ENCODE measurements around the gene MAG. TPM values are rescaled to one million over a fixed set of nuclear protein-coding genes. Genes with fewer than 3 reads are reported as not detected.

The MAG gene
- total and polyA plus RNA-seq, 2 of the 13 experiments (the other 11 are each of a cell fraction or from before 2014, with no cell fraction given), result 0.20 to 1.3 TPM

- POLR2A ChIA-PET, result interaction anchor here (1.0 to 3.2 kb wide), 3 partner anchors 11 to 86 kb away, joined by 3 to 19 read pairs (median 3); no protein-coding TSS in a partner anchor
- no TSS peak for BruUV-seq (replicated peaks)
- Histone ChIP-seq H3K27ac (ENCODE audit: extremely low read length, insufficient read depth, low read length) (peak overlapping the region; percentile 69), H3K4me3 (replicated peaks in 1 of 3; ENCODE audit: insufficient read depth in 1 of 3, low read depth in 2 of 3, low read length in 3 of 3) (peak overlapping the region; percentile 76 to 97 (median 79); a peak in 5 of 6 replicates), H3K4me2 (ENCODE audit: low read depth, low read length) (peak overlapping the region; percentile 68), H4K20me1 (ENCODE audit: insufficient read depth, low read length) (no peaks in the 10 kb centered on the region), H3K9me3 (ENCODE audit: low read length) (no peaks in the 10 kb centered on the region), H3K9ac (ENCODE audit: insufficient read depth, low read depth, low read length) (peak overlapping the region; percentile 79), H3K36me3 (replicated peaks in 1 of 2; ENCODE audit: control insufficient read depth in 1 of 2, insufficient read depth in 2 of 2, low read length in 2 of 2) (peaks cover 21 to 48% of the 10 kb centered on the region in 2 experiments), H2AFZ (ENCODE audit: low read length) (no peak overlapping the region), H3K4me1 (ENCODE audit: insufficient read depth, low read length) (peaks cover 20% of the 10 kb centered on the region), H3K27me3 (ENCODE audit: control insufficient read depth in 1 of 2, insufficient read depth in 2 of 2, low read length in 2 of 2) (no peaks in the 10 kb centered on the region), H3K79me2 (ENCODE audit: insufficient read depth, low read length) (peaks cover 18% of the 10 kb centered on the region)
- FAIRE-seq (no peak), DNase-seq (ENCODE audit: low spot score) (no peak), ATAC-seq (peak; percentile 7; the same call in 2 of the 3 replicates)
- in situ Hi-C loops (cut with HindIII; ENCODE audit: extremely low pct_ligation_motif_present, low pct_unique_long_range_greater_than_20kb) (no loop called here), intact Hi-C loops (cut with micrococcal nuclease; ENCODE audit: unreplicated experiment) (loop anchor here (5.0 kb wide), 1 partner anchor 191 kb away; no protein-coding TSS in a partner anchor)
- CTCF ChIA-PET (ENCODE audit: low intra/inter-chr PET ratio, low total read pairs), result no interaction called here
- 43% methylated on average over 8 of the region's 39 CpGs for WGBS (ENCODE audit: low lambda C conversion rate)
- TF ChIP-seq MXD3 (CRISPR knock-in tag; IDR thresholded peaks at IDR 0.05) (0 out of 2 replicates have a peak, but pooled peaks have one; percentile 18), ZNF768 (CRISPR knock-in tag; IDR thresholded peaks at IDR 0.05) (0 out of 2 replicates have a peak, but pooled peaks have one; percentile 12), ZBTB33 (CRISPR knock-in tag; IDR thresholded peaks at IDR 0.05) (peak; percentile 64; the same call in 1 of the 2 replicates), SP4 (CRISPR knock-in tag; IDR thresholded peaks at IDR 0.05) (peak; percentile 14; the same call in 1 of the 2 replicates), RNF2 (conservative IDR thresholded peaks at IDR 0.05; ENCODE audit: low read depth) (no peak), TAF15 (IDR thresholded peaks at IDR 0.05; ENCODE audit: low read depth, low read length, poor library complexity, severe bottlenecking) (no peak), RBM39 (IDR thresholded peaks at IDR 0.05; ENCODE audit: low read depth, low read length, poor library complexity, severe bottlenecking) (peak; percentile 55), ZNF687 (CRISPR knock-in tag; IDR thresholded peaks at IDR 0.05) (peak; percentile 71), HNRNPLL (IDR thresholded peaks at IDR 0.05; ENCODE audit: low read depth, low read length, poor library complexity, severe bottlenecking) (peak; percentile 7), HHEX (CRISPR knock-in tag; IDR thresholded peaks at IDR 0.05) (no peak), ZBTB38 (CRISPR knock-in tag; IDR thresholded peaks at IDR 0.05) (peak; percentile 74), E2F2 (CRISPR knock-in tag; IDR thresholded peaks at IDR 0.05; ENCODE audit: borderline replicate concordance) (no peak), ZNF333 (CRISPR knock-in tag; IDR thresholded peaks at IDR 0.05; ENCODE audit: borderline replicate concordance) (0 out of 2 replicates have a peak, but pooled peaks have one; percentile 3), POLR2G (IDR thresholded peaks at IDR 0.05; ENCODE audit: low read depth, low read length) (peak; percentile 12; the same call in 1 of the 2 replicates)
These were observed 25.2 kb upstream of the MAG start for GRCh38 chr19:35266520-35267352.
